Measurements from ENCODE around the gene ABTB1.
"Not testable (repeated sequence)": the region's sequence is repeated elsewhere in the genome, so short reads cannot be mapped to it uniquely, and the experiment has no call there.

Gene ABTB1

GRCh38 chr3:127651516-127652172 lies 21.1 kb upstream of the ABTB1 start:
- no peak for DNase-seq

- peak; percentile 70 for DNase-seq
These were observed 20.3 kb upstream of the ABTB1 start for GRCh38 chr3:127652246-127652995.

- no peak for DNase-seq
These were observed 18.4 kb upstream of the ABTB1 start for GRCh38 chr3:127654374-127654773.

GRCh38 chr3:127654993-127655392 lies 17.8 kb upstream of the ABTB1 start:
- DNase-seq = not testable (repeated sequence)

GRCh38 chr3:127655641-127656040 lies 17.1 kb upstream of the ABTB1 start:
- DNase-seq = no peak

- DNase-seq = no peak
These were observed 15.8 kb upstream of the ABTB1 start for GRCh38 chr3:127656906-127657305.

- DNase-seq = no peak
These were observed 14.5 kb upstream of the ABTB1 start for GRCh38 chr3:127658234-127658633.

- no peak for DNase-seq
These were observed 12.0 kb upstream of the ABTB1 start for GRCh38 chr3:127660621-127661251.

GRCh38 chr3:127661600-127661999 lies 11.2 kb upstream of the ABTB1 start:
- DNase-seq = no peak

GRCh38 chr3:127662001-127662469 lies 10.7 kb upstream of the ABTB1 start:
- no peak for DNase-seq

- DNase-seq = no peak
These were observed 9.6 kb upstream of the ABTB1 start for GRCh38 chr3:127663151-127663550.

- DNase-seq = no peak
These were observed 7.6 kb upstream of the ABTB1 start for GRCh38 chr3:127665165-127665564.

GRCh38 chr3:127665586-127665985 lies 7.2 kb upstream of the ABTB1 start:
- DNase-seq = no peak

GRCh38 chr3:127666676-127667075 lies 6.1 kb upstream of the ABTB1 start:
- DNase-seq = no peak

- no peak for DNase-seq
These were observed 5.6 kb upstream of the ABTB1 start for GRCh38 chr3:127667119-127667681.

GRCh38 chr3:127668906-127669305 lies 3.8 kb upstream of the ABTB1 start:
- DNase-seq = no peak

GRCh38 chr3:127669541-127670228 lies 3.1 kb upstream of the ABTB1 start:
- DNase-seq = no peak

GRCh38 chr3:127670229-127670559 lies 2.6 kb upstream of the ABTB1 start:
- no peak for DNase-seq

GRCh38 chr3:127670761-127671522 lies 1.8 kb upstream of the ABTB1 start:
- DNase-seq = no peak

GRCh38 chr3:127671523-127672428 lies 976 bp upstream of the ABTB1 start:
- peak; percentile 62 for DNase-seq
